ENCODE data around the gene CSRNP2.

Gene CSRNP2

GRCh38 chr12:51077930-51078329 lies 5.5 kb downstream of the CSRNP2 start:
- no peak for DNase-seq

GRCh38 chr12:51076236-51076930 lies 7.0 kb downstream of the CSRNP2 start:
- peak; percentile 13 for DNase-seq

- no peak for DNase-seq
These were observed 8.0 kb downstream of the CSRNP2 start for GRCh38 chr12:51075390-51075789.

GRCh38 chr12:51071663-51072062 lies 11.7 kb downstream of the CSRNP2 start:
- DNase-seq, result no peak

- no peak for DNase-seq
These were observed 13.4 kb downstream of the CSRNP2 start for GRCh38 chr12:51070004-51070403.

GRCh38 chr12:51067771-51068170 lies 15.6 kb downstream of the CSRNP2 start:
- DNase-seq, result no peak

GRCh38 chr12:51067229-51067628 lies 16.2 kb downstream of the CSRNP2 start:
- no peak for DNase-seq

GRCh38 chr12:51065530-51065929 lies 17.9 kb downstream of the CSRNP2 start:
- DNase-seq, result no peak

- no peak for DNase-seq
These were observed 20.6 kb downstream of the CSRNP2 start for GRCh38 chr12:51062631-51063397.

- DNase-seq, result no peak
These were observed 24.3 kb downstream of the CSRNP2 start for GRCh38 chr12:51059086-51059485.

- DNase-seq, result no peak
These were observed 27.2 kb downstream of the CSRNP2 start for GRCh38 chr12:51056242-51056641.

GRCh38 chr12:51055060-51055459 lies 28.3 kb downstream of the CSRNP2 start:
- DNase-seq, result no peak

- no peak for DNase-seq
These were observed 31.6 kb downstream of the CSRNP2 start for GRCh38 chr12:51051787-51052186.

GRCh38 chr12:51049525-51049924 lies 33.9 kb downstream of the CSRNP2 start:
- no peak for DNase-seq

- no peak for DNase-seq
These were observed 34.6 kb downstream of the CSRNP2 start for GRCh38 chr12:51048661-51049251.

- peak; percentile 90 for DNase-seq
These were observed 35.5 kb downstream of the CSRNP2 start, which contains the start of gene LETMD1 for GRCh38 chr12:51047655-51048540. Gene LETMD1 (plus strand): TSS chr12:51048327. CDS start chr12:51048357, 30 bp downstream.

- DNase-seq, result no peak
These were observed 47.1 kb downstream of the CSRNP2 start for GRCh38 chr12:51036279-51036678.

- DNase-seq, result no peak
These were observed 49.8 kb downstream of the CSRNP2 start for GRCh38 chr12:51033457-51034089.

GRCh38 chr12:51033048-51033447 lies 50.3 kb downstream of the CSRNP2 start:
- no peak for DNase-seq

- no peak for DNase-seq
These were observed 54.6 kb downstream of the CSRNP2 start for GRCh38 chr12:51028813-51029150.

GRCh38 chr12:51028126-51028812 lies 55.1 kb downstream of the CSRNP2 start:
- DNase-seq, result no peak

GRCh38 chr12:51027342-51027835 lies 56.0 kb downstream of the CSRNP2 start:
- no peak for DNase-seq
